ENCODE results near the gene ANGPTL3. TPM values are rescaled to one million over a fixed set of nuclear protein-coding genes. Genes with fewer than 3 reads are reported as not detected.
"Not testable (repeated sequence)": the region's sequence is repeated elsewhere in the genome, so short reads cannot be mapped to it uniquely, and the experiment has no call there.

ANGPTL3 gene, protein sequence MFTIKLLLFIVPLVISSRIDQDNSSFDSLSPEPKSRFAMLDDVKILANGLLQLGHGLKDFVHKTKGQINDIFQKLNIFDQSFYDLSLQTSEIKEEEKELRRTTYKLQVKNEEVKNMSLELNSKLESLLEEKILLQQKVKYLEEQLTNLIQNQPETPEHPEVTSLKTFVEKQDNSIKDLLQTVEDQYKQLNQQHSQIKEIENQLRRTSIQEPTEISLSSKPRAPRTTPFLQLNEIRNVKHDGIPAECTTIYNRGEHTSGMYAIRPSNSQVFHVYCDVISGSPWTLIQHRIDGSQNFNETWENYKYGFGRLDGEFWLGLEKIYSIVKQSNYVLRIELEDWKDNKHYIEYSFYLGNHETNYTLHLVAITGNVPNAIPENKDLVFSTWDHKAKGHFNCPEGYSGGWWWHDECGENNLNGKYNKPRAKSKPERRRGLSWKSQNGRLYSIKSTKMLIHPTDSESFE
- not detected in 2 replicates for total RNA-seq (2022)
- not detected for Bru-seq, nascent RNA
- not detected for BruChase-seq, experiment 1, labeled RNA remaining after a 6-hour chase
- not detected for BruChase-seq, experiment 2, labeled RNA remaining after a 2-hour chase
- long read RNA-seq: 0 reads

DNA sequence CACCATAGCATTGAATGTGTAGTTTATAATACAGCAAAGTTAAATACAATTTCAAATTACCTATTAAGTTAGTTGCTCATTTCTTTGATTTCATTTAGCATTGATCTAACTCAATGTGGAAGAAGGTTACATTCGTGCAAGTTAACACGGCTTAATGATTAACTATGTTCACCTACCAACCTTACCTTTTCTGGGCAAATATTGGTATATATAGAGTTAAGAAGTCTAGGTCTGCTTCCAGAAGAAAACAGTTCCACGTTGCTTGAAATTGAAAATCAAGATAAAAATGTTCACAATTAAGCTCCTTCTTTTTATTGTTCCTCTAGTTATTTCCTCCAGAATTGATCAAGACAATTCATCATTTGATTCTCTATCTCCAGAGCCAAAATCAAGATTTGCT is at the start of gene ANGPTL3:
TSS of gene ANGPTL3 (plus strand) at position 240 of the 400 bp plus-strand sequence. CDS start at position 287, 47 bp downstream.
- intact Hi-C loops (cut with micrococcal nuclease): no loop called here
- H3K27me3 Mint-ChIP-seq (ENCODE audit: insufficient read depth, unreplicated experiment): no peaks in the 10 kb centered on the region
- no peaks in the 10 kb centered on the region for H3K9me3 Mint-ChIP-seq (ENCODE audit: unreplicated experiment)
- BruUV-seq (replicated peaks): no TSS peak
- H3K27ac Mint-ChIP-seq (ENCODE audit: low read depth, unreplicated experiment): no peak within 1 kb of the TSS
- TF ChIP-seq CTCF (IDR thresholded peaks at IDR 0.05; ENCODE audit: unreplicated experiment): no peak
- no peaks in the 10 kb centered on the region for H3K4me1 Mint-ChIP-seq (ENCODE audit: insufficient read depth, unreplicated experiment)
- no peak for DNase-seq (ENCODE audit: unreplicated experiment)
- ChIA-PET CTCF (no interaction called here), POLR2A (interaction anchor here (0.7 kb wide), 1 partner anchor 149 kb away, joined by 3 read pairs; no protein-coding TSS in a partner anchor)
- no peaks in the 10 kb centered on the region for H3K36me3 Mint-ChIP-seq (ENCODE audit: insufficient read depth, unreplicated experiment)
- no peak within 1 kb of the TSS for H3K4me3 Mint-ChIP-seq (ENCODE audit: unreplicated experiment)

- Mint-ChIP-seq H3K4me1 (ENCODE audit: insufficient read depth, unreplicated experiment) (no peaks in the 10 kb centered on the region), H3K27ac (ENCODE audit: low read depth, unreplicated experiment) (peak overlapping the region; percentile 35), H3K36me3 (ENCODE audit: insufficient read depth, unreplicated experiment) (peaks cover 16% of the 10 kb centered on the region), H3K4me3 (ENCODE audit: unreplicated experiment) (no peak overlapping the region), H3K9me3 (ENCODE audit: unreplicated experiment) (peaks cover 6% of the 10 kb centered on the region), H3K27me3 (ENCODE audit: insufficient read depth, unreplicated experiment) (no peaks in the 10 kb centered on the region)
- no peak for DNase-seq (ENCODE audit: unreplicated experiment)
- no TSS peak for BruUV-seq (replicated peaks)
- ChIA-PET CTCF (no interaction called here), POLR2A (no interaction called here)
- intact Hi-C loops (cut with micrococcal nuclease): no loop called here
- TF ChIP-seq CTCF (IDR thresholded peaks at IDR 0.05; ENCODE audit: unreplicated experiment): no peak
These were observed 36.0 kb upstream of the ANGPTL3 start for GRCh38 chr1:62561306-62561705.

DNA sequence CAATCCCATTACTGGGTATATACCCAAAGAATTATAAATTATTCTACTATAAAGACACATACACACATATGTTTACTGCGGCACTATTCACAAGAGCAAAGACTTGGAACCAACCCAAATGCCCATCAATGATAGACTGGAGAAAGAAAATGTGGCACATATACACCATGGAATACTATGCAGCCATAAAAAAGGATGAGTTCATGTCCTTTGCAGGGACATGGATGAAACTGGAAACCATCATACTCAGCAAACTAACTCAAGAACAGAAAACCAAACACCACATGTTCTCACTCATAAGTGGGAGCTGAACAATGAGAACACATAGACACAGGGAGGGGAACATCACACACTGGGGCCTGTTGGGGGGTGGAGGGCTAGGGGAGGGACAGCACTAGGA is 30.1 kb upstream of the ANGPTL3 start:
- POLR2A ChIA-PET: interaction anchor here (0.9 kb wide), 1 partner anchor 12 kb away, joined by 3 read pairs; no protein-coding TSS in a partner anchor
- intact Hi-C loops (cut with micrococcal nuclease); BruUV-seq (replicated peaks); DNase-seq (ENCODE audit: unreplicated experiment); H3K4me1 Mint-ChIP-seq (ENCODE audit: insufficient read depth, unreplicated experiment); H3K27ac Mint-ChIP-seq (ENCODE audit: low read depth, unreplicated experiment); CTCF ChIA-PET; H3K27me3 Mint-ChIP-seq (ENCODE audit: insufficient read depth, unreplicated experiment); H3K4me3 Mint-ChIP-seq (ENCODE audit: unreplicated experiment); H3K9me3 Mint-ChIP-seq (ENCODE audit: unreplicated experiment): not testable (repeated sequence)
- peaks cover 11% of the 10 kb centered on the region for H3K36me3 Mint-ChIP-seq (ENCODE audit: insufficient read depth, unreplicated experiment)

GRCh38 chr1:62567926-62568325 is 29.4 kb upstream of the ANGPTL3 start:
- H3K27ac Mint-ChIP-seq (ENCODE audit: low read depth, unreplicated experiment); H3K9me3 Mint-ChIP-seq (ENCODE audit: unreplicated experiment); BruUV-seq (replicated peaks); H3K4me1 Mint-ChIP-seq (ENCODE audit: insufficient read depth, unreplicated experiment); H3K4me3 Mint-ChIP-seq (ENCODE audit: unreplicated experiment); intact Hi-C loops (cut with micrococcal nuclease); H3K27me3 Mint-ChIP-seq (ENCODE audit: insufficient read depth, unreplicated experiment): not testable (repeated sequence)
- ChIA-PET POLR2A (interaction anchor here (0.5 to 0.9 kb wide), 2 partner anchors 12 to 66 kb away, joined by 3 read pairs; no protein-coding TSS in a partner anchor), CTCF (interaction anchor here (0.6 kb wide), 1 partner anchor 170 kb away, joined by 3 read pairs; no protein-coding TSS in a partner anchor)
- DNase-seq (ENCODE audit: unreplicated experiment): peak; percentile 7
- peaks cover 11% of the 10 kb centered on the region for H3K36me3 Mint-ChIP-seq (ENCODE audit: insufficient read depth, unreplicated experiment)

DNA sequence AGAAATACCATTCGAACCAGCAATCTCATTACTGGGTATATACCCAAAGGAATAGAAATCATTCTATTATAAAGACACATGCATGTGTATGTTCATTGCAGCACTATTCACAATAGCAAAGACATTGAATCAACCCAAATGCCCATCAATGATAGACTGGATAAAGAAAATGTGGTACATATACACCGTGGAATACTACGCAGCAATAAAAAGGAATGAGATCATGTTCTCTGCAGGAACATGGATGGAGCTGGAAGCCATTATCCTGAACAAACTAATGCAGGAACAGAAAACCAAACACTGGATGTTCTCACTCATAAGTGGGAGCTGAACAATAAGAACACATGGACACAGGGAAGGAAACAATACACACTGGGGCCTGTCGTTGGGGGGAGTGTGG is 25.8 kb upstream of the ANGPTL3 start:
- intact Hi-C loops (cut with micrococcal nuclease); POLR2A ChIA-PET; H3K4me1 Mint-ChIP-seq (ENCODE audit: insufficient read depth, unreplicated experiment); H3K4me3 Mint-ChIP-seq (ENCODE audit: unreplicated experiment); H3K27ac Mint-ChIP-seq (ENCODE audit: low read depth, unreplicated experiment); H3K9me3 Mint-ChIP-seq (ENCODE audit: unreplicated experiment); DNase-seq (ENCODE audit: unreplicated experiment); BruUV-seq (replicated peaks); CTCF ChIA-PET; H3K27me3 Mint-ChIP-seq (ENCODE audit: insufficient read depth, unreplicated experiment): not testable (repeated sequence)
- H3K36me3 Mint-ChIP-seq (ENCODE audit: insufficient read depth, unreplicated experiment): peaks cover 26% of the 10 kb centered on the region

All from MCF 10A (cell line).